ENCODE results near the gene TRHDE.

- TF ChIP-seq POLR2AphosphoS5 (IDR thresholded peaks at IDR 0.05; ENCODE audit: low read depth, low read length) = no peak
- TF ChIP-seq TAF1 (IDR thresholded peaks at IDR 0.05; ENCODE audit: borderline replicate concordance, low read depth, low read length) = no peak
- TF ChIP-seq POLR2A (IDR thresholded peaks at IDR 0.05; ENCODE audit: low read depth, low read length) = no peak
Observed at GRCh38 chr12:72274931-72275330, 2.8 kb downstream of the TRHDE start.

Data from GM12892 (cell line).